Cardiac fibroblast (primary cell): Measurements from ENCODE around the gene IRF2BP2.

Source experiments
- DNase-seq, 2 donors: peaks; one replicate each; pipeline versions ENCODE4 v3.0.0 to v3.0.0-alpha.2; 2010; ENCODE audit warnings: low read depth in 2 of 2
- H3K4me3 ChIP-seq, 2 donors: replicated peaks in 1 of 2; 1 replicate in 1 of 2; 2 replicates in 1 of 2; pipeline ENCODE4 v1.5.1; 2011; ENCODE audit warnings: low read depth in 2 of 2, low read length in 2 of 2, mild to moderate bottlenecking in 2 of 2, moderate library complexity in 1 of 2
- TF ChIP-seq, protein P1 (sequence below): IDR thresholded peaks from one replicate; pipeline ENCODE4 v1.5.1; 2011; ENCODE audit warnings: low read depth, mild to moderate bottlenecking, low read length, inconsistent platforms

Gene IRF2BP2

DNA sequence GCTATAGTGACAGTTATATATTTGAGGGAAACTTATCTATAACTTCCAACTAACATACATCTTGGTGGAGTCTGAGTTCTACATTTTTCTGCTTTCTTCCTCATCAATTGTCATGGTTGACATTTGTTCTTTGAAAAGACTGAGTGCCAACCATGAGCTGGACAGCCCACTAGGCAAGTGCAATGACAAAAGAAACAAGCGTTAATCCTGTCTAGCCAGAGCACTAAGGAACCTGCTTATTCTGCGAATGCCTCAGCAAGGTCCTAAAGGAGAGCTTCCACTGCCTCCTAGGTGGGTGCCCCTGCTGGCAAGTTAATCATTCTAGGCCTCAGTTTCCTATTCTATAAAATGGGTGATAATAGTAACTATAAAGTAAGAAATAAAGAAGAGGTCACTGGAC, 44.8 kb downstream of the IRF2BP2 start:
- TF ChIP-seq, protein P1, sequence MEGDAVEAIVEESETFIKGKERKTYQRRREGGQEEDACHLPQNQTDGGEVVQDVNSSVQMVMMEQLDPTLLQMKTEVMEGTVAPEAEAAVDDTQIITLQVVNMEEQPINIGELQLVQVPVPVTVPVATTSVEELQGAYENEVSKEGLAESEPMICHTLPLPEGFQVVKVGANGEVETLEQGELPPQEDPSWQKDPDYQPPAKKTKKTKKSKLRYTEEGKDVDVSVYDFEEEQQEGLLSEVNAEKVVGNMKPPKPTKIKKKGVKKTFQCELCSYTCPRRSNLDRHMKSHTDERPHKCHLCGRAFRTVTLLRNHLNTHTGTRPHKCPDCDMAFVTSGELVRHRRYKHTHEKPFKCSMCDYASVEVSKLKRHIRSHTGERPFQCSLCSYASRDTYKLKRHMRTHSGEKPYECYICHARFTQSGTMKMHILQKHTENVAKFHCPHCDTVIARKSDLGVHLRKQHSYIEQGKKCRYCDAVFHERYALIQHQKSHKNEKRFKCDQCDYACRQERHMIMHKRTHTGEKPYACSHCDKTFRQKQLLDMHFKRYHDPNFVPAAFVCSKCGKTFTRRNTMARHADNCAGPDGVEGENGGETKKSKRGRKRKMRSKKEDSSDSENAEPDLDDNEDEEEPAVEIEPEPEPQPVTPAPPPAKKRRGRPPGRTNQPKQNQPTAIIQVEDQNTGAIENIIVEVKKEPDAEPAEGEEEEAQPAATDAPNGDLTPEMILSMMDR = no peak
- no peak overlapping the region for H3K4me3 ChIP-seq
- no peak for DNase-seq

DNA sequence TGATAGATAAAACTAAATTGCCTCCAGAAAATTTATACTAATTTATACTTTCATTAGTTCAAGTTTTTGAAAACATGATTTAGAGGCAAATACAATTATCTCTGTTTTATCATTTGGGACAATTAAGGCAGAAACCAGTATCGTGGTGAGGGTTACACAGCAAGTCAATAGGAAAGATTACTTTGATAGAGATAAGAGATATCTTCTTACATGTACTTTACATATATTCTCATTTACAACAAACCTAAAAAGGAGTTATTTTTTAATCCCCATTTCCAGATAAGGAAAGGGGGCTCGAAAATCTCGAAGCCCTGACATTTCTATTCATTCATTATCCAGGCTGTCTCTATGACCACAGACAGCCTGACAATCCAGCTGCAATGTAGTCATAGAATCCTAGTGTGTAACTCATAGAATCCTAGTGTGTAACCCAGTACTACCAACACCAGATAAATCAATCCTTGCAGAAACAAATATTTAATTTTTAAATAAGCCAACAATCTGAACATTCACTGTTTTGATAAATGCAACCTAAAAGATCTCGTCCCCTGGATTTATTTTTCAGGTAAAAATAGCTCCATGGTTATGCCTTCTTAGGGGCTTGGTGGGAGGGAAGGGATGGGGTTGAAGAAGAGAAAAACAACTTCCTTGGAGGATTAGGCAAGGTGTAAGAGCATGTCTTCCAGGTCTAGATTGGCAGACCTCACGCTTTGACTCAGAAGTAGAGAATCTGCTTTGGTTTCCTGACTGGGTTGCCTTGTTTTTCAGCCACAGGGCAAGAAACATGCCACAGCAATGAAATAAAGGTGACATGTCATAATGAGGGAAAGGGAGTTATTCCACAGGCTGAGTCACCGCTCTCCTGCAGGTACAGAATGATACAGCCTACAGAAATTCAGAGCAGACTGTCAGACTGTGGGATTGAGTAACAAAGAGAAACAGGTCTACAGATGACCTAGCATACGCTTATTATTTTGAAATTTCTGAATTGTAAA, 45.6 kb downstream of the IRF2BP2 start:
- TF ChIP-seq, protein P1 = no peak
- no peak overlapping the region for H3K4me3 ChIP-seq
- DNase-seq = peak; percentile 37 to 93

DNA sequence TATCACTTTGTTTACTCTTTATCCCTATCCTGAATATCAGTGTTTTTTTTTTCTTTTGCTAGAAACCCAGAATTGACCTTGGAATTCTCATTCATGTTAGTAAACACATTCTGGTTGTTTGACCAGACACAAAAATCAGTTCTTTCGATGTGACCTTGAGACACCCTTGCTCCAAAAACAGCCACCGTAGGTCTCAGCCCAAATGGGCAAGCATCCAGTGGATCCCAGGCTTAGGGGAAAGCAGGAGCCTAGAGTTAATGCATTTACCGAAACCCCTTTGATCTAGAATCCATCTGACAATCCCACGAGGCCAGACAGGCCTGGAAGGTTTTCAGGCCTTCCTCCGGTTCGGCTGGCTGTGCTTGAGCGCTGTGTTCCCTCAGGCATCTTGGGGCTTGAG, 47.6 kb downstream of the IRF2BP2 start:
- TF ChIP-seq, protein P1 = no peak
- DNase-seq = no peak
- H3K4me3 ChIP-seq = no peak overlapping the region

DNA sequence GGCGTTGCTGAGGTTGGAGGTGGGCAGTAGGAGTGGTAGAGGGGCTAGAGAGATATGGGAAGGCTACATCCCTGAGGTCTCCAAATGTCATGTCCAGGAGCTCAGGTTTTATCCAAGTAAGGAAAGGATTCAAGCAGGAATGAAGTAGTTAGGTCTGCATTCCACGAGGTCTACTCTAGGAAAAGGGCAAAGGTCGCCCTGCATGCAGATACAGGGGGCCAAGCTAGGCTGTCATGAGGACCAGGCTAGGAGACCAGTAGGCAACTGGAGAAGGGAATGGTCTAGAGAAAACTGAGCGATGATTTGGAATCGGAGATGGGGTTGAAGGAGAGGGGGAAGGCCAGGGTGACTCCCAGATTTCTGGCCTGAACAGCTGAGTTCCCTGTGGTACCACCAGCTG, 48.7 kb downstream of the IRF2BP2 start:
- DNase-seq = no peak
- no peak overlapping the region for H3K4me3 ChIP-seq
- TF ChIP-seq, protein P1 = no peak

DNA sequence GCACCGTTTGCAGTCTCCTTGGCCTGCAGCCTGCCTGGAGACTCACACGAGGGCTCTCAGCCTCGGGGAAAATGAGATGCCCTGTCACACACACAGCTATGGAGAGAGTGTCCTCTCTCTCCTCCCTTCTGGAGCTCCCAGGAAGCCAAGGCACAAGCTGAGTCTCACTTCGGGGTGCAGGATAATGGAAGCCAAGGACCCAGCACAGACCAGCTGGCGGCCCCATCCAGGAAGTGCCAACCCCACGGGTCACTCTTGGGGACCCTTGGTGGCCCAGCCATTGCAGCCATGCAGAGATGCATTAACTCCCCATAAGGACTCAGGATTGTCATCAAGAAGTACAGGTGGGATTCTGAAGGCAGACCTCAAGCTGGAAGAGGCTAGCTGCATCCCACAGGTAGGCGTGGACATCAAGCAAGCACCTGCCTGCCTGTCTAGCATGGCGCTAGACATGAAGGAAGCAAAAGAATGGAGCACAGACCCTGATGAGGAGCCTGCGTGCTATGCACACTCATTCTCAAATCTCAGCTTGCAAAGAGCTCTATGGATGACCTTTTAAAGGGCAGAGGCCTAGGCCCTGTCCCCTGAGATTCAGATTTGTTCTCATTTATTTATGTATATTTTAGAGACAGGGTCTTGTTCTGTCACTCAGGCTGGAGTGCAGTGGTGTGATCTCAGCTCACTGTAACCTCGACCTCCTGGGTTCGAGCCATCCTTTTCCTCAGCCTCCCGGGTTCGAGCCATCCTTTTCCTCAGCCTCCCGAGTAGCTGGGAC, 49.9 kb downstream of the IRF2BP2 start:
- TF ChIP-seq, protein P1 = no peak
- no peak overlapping the region for H3K4me3 ChIP-seq
- no peak for DNase-seq

DNA sequence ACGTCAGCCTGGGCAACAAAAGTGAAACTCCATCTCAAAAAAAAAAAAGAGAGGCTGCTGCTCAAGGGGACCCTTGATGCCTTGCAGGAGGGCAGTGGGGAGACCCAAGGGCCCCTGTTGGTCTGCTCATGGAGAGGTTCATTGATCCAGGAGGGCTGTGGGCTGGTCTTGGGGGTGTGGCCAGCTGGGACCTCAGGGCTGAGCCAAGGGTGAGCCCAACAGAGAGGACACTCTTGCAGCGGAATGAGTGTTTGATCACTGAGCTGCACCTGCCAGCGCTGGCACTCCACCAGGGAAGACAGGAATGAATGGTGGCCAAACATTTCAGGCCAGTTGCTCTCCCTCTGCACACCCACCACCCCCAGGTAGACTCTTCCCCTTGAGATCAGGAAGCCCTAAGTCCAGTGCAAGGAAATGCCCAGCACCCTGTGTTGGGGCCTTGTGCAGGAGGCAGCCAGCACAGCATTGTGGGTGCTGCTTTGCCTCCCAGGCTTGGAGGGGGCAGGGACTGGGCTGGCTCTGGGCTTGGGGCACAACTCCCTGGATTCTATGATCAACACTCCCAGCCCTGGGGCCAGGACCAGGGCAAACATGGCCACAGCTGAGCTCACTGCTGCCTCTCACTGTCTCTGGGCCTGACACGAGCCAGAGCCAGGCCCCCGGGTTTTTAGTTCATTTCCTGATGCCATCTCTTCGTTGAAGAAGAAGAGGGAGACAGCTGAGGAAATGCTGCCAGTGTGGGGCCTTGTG, 50.7 kb downstream of the IRF2BP2 start:
- no peak overlapping the region for H3K4me3 ChIP-seq
- no peak for DNase-seq
- TF ChIP-seq, protein P1 = no peak
